Calu3 (cell line): Measurements from ENCODE around the gene SLC4A2. TPM values are rescaled to one million over a fixed set of nuclear protein-coding genes. Genes with fewer than 3 reads are reported as not detected.

Source experiments
- BruUV-seq: library from RNA; stranded (reverse); fragments of 400-500 nt; replicated peaks from 2 replicates; lab custom pipeline; 2021; lab: Mats Ljungman, UMichigan
- CTCF ChIA-PET: fragments of 300-600 bp; sonication (Branson Sonifier 250); formaldehyde crosslinking; loops from one replicate; lab custom pipeline; 2022; ENCODE audit warnings: antibody characterized with exemption; lab: Charles Lee
- DNase-seq: peaks from one replicate; pipeline ENCODE4 v3.0.0; 2022
- H3K27ac Mint-ChIP-seq: one replicate; pipeline ENCODE4 v1.8.0; 2022; ENCODE audit warnings: mixed read lengths; ENCODE audit not compliant: unreplicated experiment
- H3K27me3 Mint-ChIP-seq: one replicate; pipeline ENCODE4 v1.8.0; 2022; ENCODE audit warnings: mixed read lengths; ENCODE audit not compliant: unreplicated experiment
- H3K36me3 Mint-ChIP-seq: one replicate; pipeline ENCODE4 v1.8.0; 2022; ENCODE audit warnings: mild to moderate bottlenecking, moderate library complexity, mixed read lengths; ENCODE audit not compliant: insufficient read depth, unreplicated experiment
- H3K4me1 Mint-ChIP-seq: one replicate; pipeline ENCODE4 v1.8.0; 2022; ENCODE audit warnings: mild to moderate bottlenecking, low read depth, mixed read lengths; ENCODE audit not compliant: unreplicated experiment
- H3K4me3 Mint-ChIP-seq: one replicate; pipeline ENCODE4 v1.8.0; 2022; ENCODE audit warnings: mild to moderate bottlenecking, low read depth, moderate library complexity, mixed read lengths; ENCODE audit not compliant: unreplicated experiment
- H3K9me3 Mint-ChIP-seq: one replicate; pipeline ENCODE4 v1.8.0; 2022; ENCODE audit warnings: low read depth, mixed read lengths; ENCODE audit not compliant: unreplicated experiment
- intact Hi-C: fragments of 100-400 bp; cut with micrococcal nuclease; formaldehyde crosslinking; loops from one replicate; pipeline ENCODE4 v1.10.0; 2022; ENCODE audit not compliant: unreplicated experiment
- total RNA-seq: library from RNA; stranded (reverse); gene quantifications from 2 replicates; pipeline ENCODE4 v1.2.3, GENCODE V29; 2022
- TF ChIP-seq, protein P1 (sequence below): fragments of 200-600 bp; IDR thresholded peaks from one replicate; pipeline ENCODE4 v1.8.0; 2022; ENCODE audit warnings: antibody characterized with exemption; ENCODE audit not compliant: unreplicated experiment

Gene SLC4A2
- total RNA-seq, 1 experiment from 2014 or later: 209 TPM

DNA sequence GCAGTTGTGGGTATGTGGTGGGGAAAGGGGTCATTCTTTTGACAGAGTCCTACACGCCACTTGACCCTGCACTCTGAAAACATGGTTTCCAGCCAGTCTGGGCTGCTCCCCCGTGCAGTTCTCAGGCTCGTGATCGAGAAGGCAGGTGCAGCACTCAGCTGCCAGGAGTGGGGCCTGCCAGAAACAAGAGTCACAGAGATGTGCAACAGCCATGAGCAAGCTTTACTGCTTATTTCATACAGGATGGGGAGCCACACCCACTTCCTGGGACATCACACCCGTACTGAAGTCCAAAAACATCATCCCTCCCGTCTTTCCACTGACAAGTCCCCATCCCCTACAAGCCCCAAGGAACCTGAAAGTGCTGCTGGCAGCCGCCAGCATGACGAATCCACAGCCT lies 44.4 kb upstream of the SLC4A2 start:
- BruUV-seq: no TSS peak
- no peak overlapping the region for H3K4me3 Mint-ChIP-seq
- H3K9me3 Mint-ChIP-seq: no peaks in the 10 kb centered on the region
- TF ChIP-seq, protein P1, sequence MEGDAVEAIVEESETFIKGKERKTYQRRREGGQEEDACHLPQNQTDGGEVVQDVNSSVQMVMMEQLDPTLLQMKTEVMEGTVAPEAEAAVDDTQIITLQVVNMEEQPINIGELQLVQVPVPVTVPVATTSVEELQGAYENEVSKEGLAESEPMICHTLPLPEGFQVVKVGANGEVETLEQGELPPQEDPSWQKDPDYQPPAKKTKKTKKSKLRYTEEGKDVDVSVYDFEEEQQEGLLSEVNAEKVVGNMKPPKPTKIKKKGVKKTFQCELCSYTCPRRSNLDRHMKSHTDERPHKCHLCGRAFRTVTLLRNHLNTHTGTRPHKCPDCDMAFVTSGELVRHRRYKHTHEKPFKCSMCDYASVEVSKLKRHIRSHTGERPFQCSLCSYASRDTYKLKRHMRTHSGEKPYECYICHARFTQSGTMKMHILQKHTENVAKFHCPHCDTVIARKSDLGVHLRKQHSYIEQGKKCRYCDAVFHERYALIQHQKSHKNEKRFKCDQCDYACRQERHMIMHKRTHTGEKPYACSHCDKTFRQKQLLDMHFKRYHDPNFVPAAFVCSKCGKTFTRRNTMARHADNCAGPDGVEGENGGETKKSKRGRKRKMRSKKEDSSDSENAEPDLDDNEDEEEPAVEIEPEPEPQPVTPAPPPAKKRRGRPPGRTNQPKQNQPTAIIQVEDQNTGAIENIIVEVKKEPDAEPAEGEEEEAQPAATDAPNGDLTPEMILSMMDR: no peak
- intact Hi-C loops: no loop called here
- CTCF ChIA-PET: interaction anchor here (0.5 kb wide), 1 partner anchor 124 kb away, joined by 4 read pairs; no protein-coding TSS in a partner anchor
- peaks cover 44% of the 10 kb centered on the region for H3K27me3 Mint-ChIP-seq
- H3K4me1 Mint-ChIP-seq: peaks cover 26% of the 10 kb centered on the region
- H3K36me3 Mint-ChIP-seq: peaks cover 5% of the 10 kb centered on the region
- no peak overlapping the region for H3K27ac Mint-ChIP-seq
- DNase-seq: no peak

GRCh38 chr7:151015967-151016366 lies 43.4 kb upstream of the SLC4A2 start:
- Mint-ChIP-seq H3K36me3 (peaks cover 5% of the 10 kb centered on the region), H3K27me3 (peaks cover 54% of the 10 kb centered on the region), H3K4me1 (peaks cover 26% of the 10 kb centered on the region), H3K9me3 (no peaks in the 10 kb centered on the region), H3K27ac (no peak overlapping the region), H3K4me3 (no peak overlapping the region)
- no TSS peak for BruUV-seq
- intact Hi-C loops: no loop called here
- TF ChIP-seq, protein P1: no peak
- CTCF ChIA-PET: no interaction called here
- DNase-seq: no peak

GRCh38 chr7:151016505-151016904 lies 42.9 kb upstream of the SLC4A2 start:
- no peaks in the 10 kb centered on the region for H3K9me3 Mint-ChIP-seq
- no peak for DNase-seq
- H3K27me3 Mint-ChIP-seq: peaks cover 60% of the 10 kb centered on the region
- H3K4me1 Mint-ChIP-seq: peaks cover 26% of the 10 kb centered on the region
- intact Hi-C loops: no loop called here
- CTCF ChIA-PET: interaction anchor here (0.9 kb wide), 1 partner anchor 54 kb away, joined by 3 read pairs; no protein-coding TSS in a partner anchor
- TF ChIP-seq, protein P1: no peak
- H3K4me3 Mint-ChIP-seq: no peak overlapping the region
- H3K27ac Mint-ChIP-seq: no peak overlapping the region
- BruUV-seq: no TSS peak
- peaks cover 5% of the 10 kb centered on the region for H3K36me3 Mint-ChIP-seq

DNA sequence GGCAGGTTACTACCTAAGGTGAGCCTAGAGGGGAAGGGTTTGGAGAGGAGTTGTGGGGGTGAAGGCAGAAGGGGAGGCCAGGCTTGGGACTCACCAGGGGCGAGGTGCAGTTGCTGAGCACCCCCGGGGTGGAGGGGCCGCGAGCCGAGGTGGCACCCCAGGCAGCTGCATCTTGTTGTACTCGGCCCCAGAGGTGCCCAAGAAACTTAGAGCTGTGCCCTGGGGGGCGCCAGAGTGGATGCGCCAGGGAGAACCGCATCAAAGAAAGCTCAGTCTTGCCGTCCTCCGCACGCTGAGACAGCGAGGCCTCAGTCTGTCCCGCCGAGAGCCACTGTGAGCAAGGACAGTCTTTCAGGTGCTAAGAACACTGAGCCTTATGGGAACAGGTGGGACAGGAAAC lies 42.4 kb upstream of the SLC4A2 start:
- no peak overlapping the region for H3K27ac Mint-ChIP-seq
- H3K4me1 Mint-ChIP-seq: peaks cover 26% of the 10 kb centered on the region
- no peak for DNase-seq
- peaks cover 5% of the 10 kb centered on the region for H3K36me3 Mint-ChIP-seq
- no TSS peak for BruUV-seq
- H3K4me3 Mint-ChIP-seq: no peak overlapping the region
- TF ChIP-seq, protein P1: no peak
- intact Hi-C loops: no loop called here
- CTCF ChIA-PET: interaction anchor here (0.9 kb wide), 1 partner anchor 54 kb away, joined by 3 read pairs; no protein-coding TSS in a partner anchor
- no peaks in the 10 kb centered on the region for H3K9me3 Mint-ChIP-seq
- H3K27me3 Mint-ChIP-seq: peaks cover 64% of the 10 kb centered on the region
